GM12891 (cell line): Measurements from ENCODE around the gene SYNGAP1.

Source experiments
- PAX5 ChIP-seq: IDR thresholded peaks from 2 replicates; pipeline ENCODE4 v1.6.1; 2011; ENCODE audit warnings: low read length, moderate library complexity, mild to moderate bottlenecking; ENCODE audit not compliant: insufficient read depth, severe bottlenecking
- POLR2A ChIP-seq: IDR thresholded peaks from 2 replicates; pipeline ENCODE4 v1.6.1; 2011; ENCODE audit warnings: low read depth, low read length, control low read depth
- POLR2AphosphoS5 ChIP-seq: IDR thresholded peaks from 2 replicates; pipeline ENCODE4 v1.6.1; 2011; ENCODE audit warnings: low read depth, low read length, control low read depth
- SPI1 ChIP-seq: IDR thresholded peaks from 2 replicates; pipeline ENCODE4 v1.6.1; 2011; ENCODE audit warnings: low read depth, low read length, control low read depth
- TAF1 ChIP-seq: IDR thresholded peaks from 2 replicates; pipeline ENCODE4 v1.6.1; 2011; ENCODE audit warnings: low read depth, low read length, control low read depth

DNA sequence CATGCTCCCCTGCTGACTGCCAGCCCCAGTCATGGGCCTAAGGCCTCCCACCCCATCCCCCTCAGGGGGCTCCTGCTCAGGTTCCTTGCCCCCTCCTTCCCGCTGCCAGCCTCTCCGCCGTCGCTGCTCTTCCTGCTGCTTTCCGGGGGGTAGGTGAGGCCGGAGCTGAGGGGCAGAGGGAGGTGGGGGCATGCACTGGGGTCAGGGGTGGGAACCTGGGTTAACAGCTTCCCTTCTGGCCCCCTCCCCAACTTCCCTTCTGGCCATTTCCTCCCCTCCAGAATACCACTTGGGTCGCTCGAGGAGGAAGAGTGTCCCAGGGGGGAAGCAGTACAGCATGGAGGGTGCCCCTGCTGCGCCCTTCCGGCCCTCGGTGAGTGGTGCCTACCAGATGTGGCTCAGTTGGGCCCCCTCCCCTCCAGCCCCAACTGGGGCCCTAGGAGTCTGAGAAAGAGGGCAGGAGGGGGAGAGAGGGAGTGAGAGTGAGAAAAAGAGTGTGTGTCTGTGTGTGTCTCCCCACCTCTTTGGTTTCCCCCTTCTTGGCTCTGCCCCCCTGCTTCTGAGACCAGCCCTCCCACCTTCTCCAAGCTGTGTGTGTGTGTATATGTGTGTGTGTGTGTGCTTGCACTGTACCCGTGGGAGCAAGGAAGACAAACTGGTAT, 12.1 kb downstream of the SYNGAP1 start:
- TF ChIP-seq POLR2A (no peak), POLR2AphosphoS5 (no peak), TAF1 (no peak), PAX5 (no peak), SPI1 (no peak)
